ENCODE data around the gene FBXL14.
"Not testable (repeated sequence)": the region's sequence is repeated elsewhere in the genome, so short reads cannot be mapped to it uniquely, and the experiment has no call there.

The FBXL14 gene

GRCh38 chr12:1573960-1574864, 20.2 kb downstream of the FBXL14 start:
- DNase-seq (ENCODE audit: low read depth in 1 of 2, low spot score in 1 of 2): no peak

DNA sequence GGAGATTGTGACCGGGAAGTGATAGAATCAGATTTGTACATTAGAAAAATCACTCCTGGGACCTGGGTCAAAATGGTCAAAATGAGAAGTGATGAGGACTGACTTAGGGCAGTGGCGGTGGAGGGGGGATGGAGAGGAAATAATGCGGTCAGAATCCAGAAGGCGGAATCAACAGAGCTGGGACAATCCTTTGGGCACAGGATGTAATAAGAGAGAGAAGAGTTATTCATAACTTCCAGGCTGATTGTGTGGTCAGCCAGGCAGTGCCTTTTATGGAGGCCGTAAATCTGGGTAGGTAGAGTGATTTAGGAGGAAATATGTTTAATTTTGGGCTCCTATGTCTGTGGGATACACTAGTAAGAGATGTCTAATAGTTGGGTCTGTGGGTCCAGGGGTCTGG, 21.6 kb downstream of the FBXL14 start:
- DNase-seq (ENCODE audit: low read depth in 1 of 2, low spot score in 1 of 2): no peak

- DNase-seq (ENCODE audit: low read depth in 1 of 2, low spot score in 1 of 2): no peak
Observed at GRCh38 chr12:1567852-1568251, 26.5 kb downstream of the FBXL14 start.

DNA sequence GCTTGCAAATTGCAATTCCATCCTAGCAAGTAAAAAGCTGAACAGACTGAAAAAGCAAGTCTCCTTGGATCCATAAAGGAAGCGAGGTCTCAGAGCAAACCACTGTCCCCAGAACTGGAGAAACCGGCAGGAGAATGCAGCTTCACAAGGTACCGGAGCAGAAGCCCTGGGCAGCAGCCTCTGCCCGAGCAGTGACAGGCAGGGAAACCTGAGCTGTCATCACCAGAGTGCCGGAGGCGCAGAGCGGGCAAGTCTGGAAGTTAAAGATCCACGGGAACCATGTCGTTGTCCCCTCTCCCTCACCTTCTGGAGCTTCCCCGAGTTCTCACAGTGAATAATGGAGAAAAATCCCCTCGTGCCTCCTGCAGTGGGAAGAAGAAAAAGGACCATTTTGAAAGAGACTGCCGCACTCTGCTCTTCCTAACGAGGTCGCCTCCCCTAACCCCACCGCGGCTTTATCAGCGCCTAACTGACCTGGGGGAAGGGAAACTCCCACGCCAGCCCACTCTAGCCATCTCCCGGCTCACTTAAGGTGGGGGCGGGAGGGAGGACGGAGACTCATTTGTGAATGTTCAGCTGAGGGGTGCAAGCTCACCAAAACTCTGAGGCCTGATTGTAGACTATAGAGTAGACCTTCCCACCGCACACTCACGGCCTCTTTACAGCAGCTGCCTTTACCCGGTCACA, 27.8 kb downstream of the FBXL14 start:
- DNase-seq (ENCODE audit: low read depth in 1 of 2, low spot score in 1 of 2): no peak

GRCh38 chr12:1565172-1565571, 29.2 kb downstream of the FBXL14 start:
- no peak for DNase-seq (ENCODE audit: low read depth in 1 of 2, low spot score in 1 of 2)

GRCh38 chr12:1564067-1564466, 30.3 kb downstream of the FBXL14 start:
- DNase-seq (ENCODE audit: low read depth in 1 of 2, low spot score in 1 of 2): no peak

DNA sequence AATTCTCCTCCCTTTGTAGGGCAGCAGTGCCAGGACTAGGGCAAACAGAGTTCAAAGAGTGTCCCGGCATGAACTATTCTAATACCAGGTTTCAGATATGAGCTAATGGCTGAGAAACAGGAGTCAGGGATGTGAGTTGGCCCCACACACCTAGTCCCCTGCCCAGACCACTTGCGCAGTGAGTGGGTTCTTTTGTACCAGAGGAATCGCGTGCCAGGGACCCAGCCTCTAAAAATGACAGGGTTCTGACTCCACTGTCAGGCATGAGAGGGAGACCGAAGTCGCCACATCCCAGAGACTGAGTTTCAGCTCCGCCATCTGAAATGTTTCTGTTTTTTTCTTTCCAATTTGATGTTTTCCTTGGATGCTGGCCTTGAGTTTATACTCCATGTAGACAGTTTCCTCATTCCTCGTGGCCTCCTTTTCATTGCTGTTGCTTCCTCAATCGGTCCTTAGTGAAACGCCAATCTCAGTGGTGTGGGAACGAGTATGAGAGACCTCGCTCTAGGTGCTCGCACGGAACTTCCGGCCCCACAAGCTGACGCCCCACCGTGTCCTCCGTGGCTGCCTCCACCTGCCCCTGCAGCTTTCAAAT, 31.5 kb downstream of the FBXL14 start:
- no peak for DNase-seq (ENCODE audit: low read depth in 1 of 2, low spot score in 1 of 2)

DNA sequence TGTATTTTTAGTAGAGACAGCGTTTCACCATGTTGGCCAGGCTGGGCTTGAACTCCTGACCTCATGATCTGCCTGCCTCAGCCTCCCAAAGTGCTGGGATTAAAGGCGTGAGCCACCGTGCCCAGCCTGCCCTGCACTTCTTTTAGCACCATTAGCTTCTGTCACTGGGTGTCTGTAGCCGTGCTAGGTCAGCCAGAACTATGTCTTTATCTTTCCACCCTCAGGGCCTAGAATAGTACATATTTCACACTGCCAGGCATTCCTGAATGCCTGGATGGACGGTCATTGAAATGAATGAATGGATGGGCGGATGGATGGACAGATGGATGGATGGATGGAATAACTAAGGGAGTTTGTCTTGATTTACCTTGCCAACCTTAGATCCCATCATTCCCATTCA, 33.7 kb downstream of the FBXL14 start:
- no peak for DNase-seq (ENCODE audit: low read depth in 1 of 2, low spot score in 1 of 2)

DNA sequence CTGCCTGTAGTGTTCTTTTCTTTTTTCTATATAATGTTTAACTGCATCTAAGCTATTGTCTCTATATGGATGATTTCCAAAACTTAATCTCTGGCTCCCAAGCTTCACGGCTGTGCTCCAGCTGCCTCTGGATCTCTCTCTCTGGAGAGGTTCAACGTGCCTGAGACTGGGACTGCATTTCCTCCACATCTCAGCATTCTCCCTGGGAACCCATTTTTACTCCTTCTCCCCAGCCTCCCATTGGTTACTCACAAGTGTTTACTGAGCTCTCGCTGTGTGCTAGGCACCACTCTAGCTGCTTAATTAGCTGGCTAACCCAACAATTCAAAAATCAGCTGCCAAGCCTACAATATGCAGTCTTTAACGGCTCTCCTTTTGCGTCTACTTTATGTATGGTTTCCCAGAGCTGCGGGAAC, 34.7 kb downstream of the FBXL14 start:
- no peak for DNase-seq (ENCODE audit: low read depth in 1 of 2, low spot score in 1 of 2)

- not testable (repeated sequence) for DNase-seq (ENCODE audit: low read depth in 1 of 2, low spot score in 1 of 2)
Observed at GRCh38 chr12:1558108-1558507, 36.3 kb downstream of the FBXL14 start.

DNA sequence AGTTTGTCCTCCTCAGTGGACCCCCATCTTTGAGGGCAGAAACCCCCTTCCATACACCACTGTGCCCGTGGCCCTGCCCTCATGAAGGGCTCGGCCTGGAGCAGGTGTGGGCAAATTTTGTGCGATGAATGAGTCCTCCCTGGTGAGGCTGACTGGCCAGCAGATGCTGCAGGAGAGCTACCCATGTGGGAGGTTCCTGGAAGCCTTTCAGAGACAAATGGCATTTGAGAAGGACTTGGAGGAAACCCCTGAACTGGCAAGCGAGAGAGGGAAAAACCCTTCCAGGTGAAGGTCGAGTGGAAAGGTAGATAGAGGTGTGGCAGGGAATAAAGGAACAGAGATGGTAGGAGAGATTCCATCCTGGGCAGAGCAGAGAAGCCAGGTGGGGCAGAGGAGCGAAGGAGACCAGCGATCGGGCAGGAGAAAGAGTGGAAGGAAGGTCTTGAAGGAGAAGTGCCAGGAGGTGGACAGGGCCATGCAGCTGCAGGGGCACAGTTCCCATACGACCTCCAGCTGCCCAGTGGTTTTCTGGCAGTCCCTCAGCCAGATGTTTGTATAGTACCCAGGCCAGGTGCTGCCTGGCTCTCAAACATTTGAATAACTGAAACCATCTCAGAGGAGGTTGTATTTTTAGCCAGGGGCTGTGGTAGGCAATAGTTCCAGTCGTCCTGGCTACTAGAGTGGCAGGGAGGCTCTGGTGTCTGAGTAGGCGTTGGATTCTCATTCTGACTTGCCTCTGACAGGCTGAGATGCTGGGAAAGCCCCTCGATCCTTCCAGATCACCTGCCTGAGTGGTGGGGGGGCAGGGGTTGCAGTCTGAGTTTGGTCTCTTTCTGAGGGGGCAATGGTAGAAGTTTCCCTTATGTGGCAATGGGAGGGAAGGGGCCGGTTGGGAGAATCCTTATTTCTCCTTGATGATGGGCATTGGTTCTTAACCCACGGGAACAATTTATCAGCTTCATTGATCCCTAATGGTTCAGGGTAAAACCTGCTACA, 40.1 kb downstream of the FBXL14 start:
- peak in 1 of 2 donors; percentile 37 for DNase-seq (ENCODE audit: low read depth in 1 of 2, low spot score in 1 of 2)

DNA sequence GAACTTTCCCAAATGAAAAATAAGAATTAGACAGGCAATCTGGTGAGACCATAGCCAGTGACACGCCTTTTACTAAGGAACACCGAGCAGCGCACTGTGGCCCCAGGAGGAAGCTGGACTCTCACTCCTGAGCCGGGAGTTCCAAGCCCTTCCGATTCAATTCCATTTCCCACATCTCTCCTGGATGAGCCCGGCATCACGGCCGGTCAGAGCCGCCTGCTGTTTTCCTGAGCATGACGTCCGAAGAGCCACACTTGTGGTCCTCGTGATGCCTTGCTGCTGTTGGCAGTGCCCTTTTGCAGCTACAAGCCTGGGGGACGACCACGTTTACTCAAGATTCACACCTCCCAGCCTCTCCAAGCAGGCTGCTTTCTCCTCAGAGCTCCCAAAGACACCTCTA, 40.8 kb downstream of the FBXL14 start:
- no peak for DNase-seq (ENCODE audit: low read depth in 1 of 2, low spot score in 1 of 2)

GRCh38 chr12:1552911-1553491, 41.4 kb downstream of the FBXL14 start:
- no peak for DNase-seq (ENCODE audit: low read depth in 1 of 2, low spot score in 1 of 2)

- DNase-seq (ENCODE audit: low read depth in 1 of 2, low spot score in 1 of 2): no peak
Observed at GRCh38 chr12:1552171-1552570, 42.2 kb downstream of the FBXL14 start.

GRCh38 chr12:1551496-1551895, 42.9 kb downstream of the FBXL14 start:
- no peak for DNase-seq (ENCODE audit: low read depth in 1 of 2, low spot score in 1 of 2)

GRCh38 chr12:1546931-1547640, 47.3 kb downstream of the FBXL14 start:
- no peak for DNase-seq (ENCODE audit: low read depth in 1 of 2, low spot score in 1 of 2)

- DNase-seq (ENCODE audit: low read depth in 1 of 2, low spot score in 1 of 2): no peak
Observed at GRCh38 chr12:1544996-1545700, 49.2 kb downstream of the FBXL14 start.

GRCh38 chr12:1542599-1542998, 51.8 kb downstream of the FBXL14 start:
- DNase-seq (ENCODE audit: low read depth in 1 of 2, low spot score in 1 of 2): no peak

DNA sequence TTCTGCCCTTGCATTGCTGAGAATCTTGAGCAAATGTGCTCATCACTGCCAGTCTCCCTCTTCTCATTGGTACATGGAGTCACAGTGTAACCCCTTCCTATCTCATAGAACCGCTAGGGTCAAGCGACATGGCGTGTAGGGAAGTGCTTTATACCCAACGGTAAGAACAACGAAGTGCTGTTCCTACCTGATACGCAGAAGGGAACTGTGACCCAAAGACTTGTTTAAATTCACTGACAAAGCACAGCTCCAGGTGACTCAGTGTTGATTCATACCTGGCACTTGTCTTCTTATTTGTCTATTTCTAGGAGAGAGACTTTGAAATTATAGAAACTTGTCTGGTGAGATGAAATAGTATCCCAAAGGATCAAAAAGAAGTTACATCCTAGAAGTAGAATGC, 53.7 kb downstream of the FBXL14 start:
- no peak for DNase-seq (ENCODE audit: low read depth in 1 of 2, low spot score in 1 of 2)

Data from activated CD4-positive, alpha-beta T cell treated with anti-CD3 and anti-CD28 coated beads, Interleukin-2, amount 50 U/mL, for 24 hours (primary cell).